T-helper 1 cell treated with Interleukin-12 subunit alpha and Interleukin-12 subunit beta and Interleukin-4 antibody, amounts not matched to agents 30 μg/mL and 1 μg/mL, for 36 hours (primary cell): Measurements from ENCODE around the gene CCDC167.
A peak's percentile ranks its signal among the peaks of the same experiment; 100 is the strongest.

Experiments
- H3K27ac Mint-ChIP-seq: one replicate; pipeline ENCODE4 v1.8.0; 2021; ENCODE audit warnings: mild to moderate bottlenecking, mixed read lengths
- H3K27me3 Mint-ChIP-seq: one replicate; pipeline ENCODE4 v1.8.0; 2021; ENCODE audit warnings: low read depth, mixed read lengths
- H3K36me3 Mint-ChIP-seq: one replicate; pipeline ENCODE4 v1.8.0; 2021; ENCODE audit warnings: low read depth, mixed read lengths
- H3K4me1 Mint-ChIP-seq: one replicate; pipeline ENCODE4 v1.8.0; 2021; ENCODE audit warnings: low read depth, mixed read lengths
- H3K4me3 Mint-ChIP-seq: one replicate; pipeline ENCODE4 v1.8.0; 2021; ENCODE audit warnings: mild to moderate bottlenecking, moderate library complexity, mixed read lengths
- H3K9me3 Mint-ChIP-seq: one replicate; pipeline ENCODE4 v1.8.0; 2021; ENCODE audit warnings: mixed read lengths

The CCDC167 gene

DNA sequence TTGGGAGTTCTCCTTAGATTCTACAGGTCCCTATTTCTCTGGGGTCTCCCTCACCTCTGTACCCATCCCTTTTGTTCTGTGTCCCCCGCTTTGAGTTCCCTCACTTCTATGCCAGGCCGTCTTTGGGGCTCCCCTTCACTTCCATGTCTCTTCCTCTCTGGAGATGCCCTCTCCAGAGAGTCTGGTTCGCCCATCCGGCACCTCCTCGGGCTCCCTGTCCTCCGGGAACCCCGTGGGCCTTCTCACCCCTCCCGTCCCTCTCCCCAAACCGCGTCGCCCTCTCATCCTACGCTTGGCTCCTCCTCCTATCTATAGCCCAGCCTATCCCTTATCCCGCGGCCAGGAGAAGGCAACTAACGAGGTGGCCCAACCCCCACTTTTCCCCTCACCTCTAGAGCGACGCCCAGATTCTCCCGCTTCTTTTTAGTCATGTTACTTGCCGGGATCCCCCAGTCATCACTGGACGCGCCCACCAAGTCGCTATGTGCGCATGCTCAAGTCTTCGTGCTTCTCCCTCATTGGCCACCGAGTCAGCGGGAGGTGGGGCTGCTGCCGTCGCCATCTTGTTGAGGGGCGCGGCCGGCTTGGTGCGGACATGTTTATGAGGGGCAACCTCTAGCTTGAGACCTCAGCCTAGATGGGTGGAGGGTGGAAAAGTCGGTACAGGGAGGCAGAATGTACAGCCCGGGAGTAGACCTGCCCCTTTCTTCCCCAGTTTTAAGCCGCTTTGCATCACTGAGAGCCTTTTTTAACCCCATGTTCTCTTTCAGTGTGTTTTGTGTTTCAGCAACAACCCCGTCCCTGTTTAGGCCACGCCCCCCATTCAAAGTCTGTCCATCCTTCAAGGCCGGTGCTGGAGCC, at the start of gene CCDC167:
TSS of gene CCDC167 (minus strand) at position 461 of the 861 bp plus-strand sequence. CDS start at position 431, 30 bp downstream.
- Mint-ChIP-seq H3K27ac (peak within 1 kb of the TSS; percentile 94), H3K9me3 (no peaks in the 10 kb centered on the region), H3K36me3 (peaks cover 5% of the 10 kb centered on the region), H3K27me3 (no peaks in the 10 kb centered on the region), H3K4me1 (peaks cover 47% of the 10 kb centered on the region), H3K4me3 (peak within 1 kb of the TSS; percentile 94)

DNA sequence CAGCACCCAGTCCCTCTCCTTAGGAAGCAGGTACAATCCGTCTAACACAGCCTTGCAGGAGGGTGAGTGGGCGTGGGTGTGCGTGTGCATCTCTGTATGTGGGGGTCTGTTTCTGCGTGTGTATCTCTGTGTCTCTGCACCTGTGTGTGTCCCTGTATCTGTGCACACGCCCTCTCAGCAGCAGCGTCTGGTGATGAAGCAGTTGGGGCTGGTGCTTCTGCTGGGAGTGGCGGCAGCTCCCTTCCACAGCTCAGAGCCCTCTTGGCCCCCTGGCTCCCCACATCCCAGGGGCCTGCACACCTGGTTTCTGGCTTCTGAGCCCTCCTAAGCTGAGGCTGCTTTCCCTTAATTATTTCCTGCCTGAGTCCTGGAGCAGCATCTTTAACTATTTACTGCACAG, 49.5 kb upstream of the CCDC167 start:
- no peaks in the 10 kb centered on the region for H3K27me3 Mint-ChIP-seq
- no peak overlapping the region for H3K4me3 Mint-ChIP-seq
- no peak overlapping the region for H3K27ac Mint-ChIP-seq
- H3K4me1 Mint-ChIP-seq, result peaks cover 12% of the 10 kb centered on the region
- no peaks in the 10 kb centered on the region for H3K9me3 Mint-ChIP-seq
- H3K36me3 Mint-ChIP-seq, result no peaks in the 10 kb centered on the region

DNA sequence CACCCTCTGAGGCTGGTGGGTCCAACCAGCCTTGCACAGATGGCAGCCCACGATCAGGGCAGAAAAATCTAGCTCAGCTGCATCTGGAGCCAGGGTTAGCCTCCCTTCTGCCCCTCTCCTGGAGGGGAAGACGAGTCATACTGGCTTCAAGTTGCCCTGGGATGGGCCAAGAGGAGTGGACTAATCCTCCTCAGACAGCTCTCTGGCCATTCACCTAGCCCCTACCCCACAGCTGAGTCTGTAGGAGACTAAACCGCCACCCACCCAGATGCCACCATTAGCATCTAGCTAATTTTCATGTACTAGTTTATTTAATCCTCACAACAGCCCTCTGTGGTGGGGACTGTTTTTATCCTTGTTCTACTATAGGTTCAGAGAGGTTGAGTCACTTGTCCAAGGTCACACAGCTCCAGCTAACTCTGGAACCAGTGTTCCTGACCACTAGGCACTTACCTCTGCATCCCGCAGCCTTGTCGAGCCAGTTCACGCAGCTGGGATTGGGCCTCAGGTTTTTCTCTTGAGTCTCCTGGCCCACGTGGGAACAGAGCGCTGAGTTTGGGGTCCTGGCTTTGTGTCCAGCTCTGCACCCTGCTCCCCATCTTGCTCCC, 48.5 kb upstream of the CCDC167 start:
- H3K27me3 Mint-ChIP-seq, result no peaks in the 10 kb centered on the region

DNA sequence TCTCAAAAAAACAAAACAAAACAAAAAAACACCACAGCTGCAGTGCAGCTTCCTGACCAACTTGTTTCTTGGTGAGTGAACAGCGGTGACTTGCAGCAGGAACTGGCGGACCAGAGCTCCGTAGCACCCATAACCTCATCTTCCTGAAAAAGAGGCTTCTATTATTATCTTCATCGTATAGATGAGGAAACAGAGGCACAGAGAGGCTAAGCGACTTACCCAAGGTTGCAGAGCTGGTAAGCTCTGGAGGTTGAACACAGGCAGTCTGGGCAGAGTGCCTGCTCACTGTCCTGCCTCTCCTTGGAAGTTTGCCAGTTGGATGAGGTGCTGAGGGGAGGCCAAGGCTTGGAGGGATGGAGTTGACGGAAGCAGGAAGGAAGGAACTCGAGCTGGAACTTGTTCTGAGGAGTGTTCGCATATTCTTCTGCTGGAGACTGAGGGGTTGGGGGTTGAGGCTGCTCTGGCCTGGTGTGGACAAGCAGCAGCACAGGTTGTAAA, 47.9 kb upstream of the CCDC167 start:
- Mint-ChIP-seq H3K27ac (peak overlapping the region; percentile 88), H3K9me3 (no peaks in the 10 kb centered on the region), H3K27me3 (no peaks in the 10 kb centered on the region), H3K4me1 (peaks cover 8% of the 10 kb centered on the region), H3K36me3 (no peaks in the 10 kb centered on the region), H3K4me3 (no peak overlapping the region)

More for the DNA sequence above, 48.5 kb upstream of the CCDC167 start:
- Mint-ChIP-seq H3K36me3 (no peaks in the 10 kb centered on the region), H3K9me3 (no peaks in the 10 kb centered on the region), H3K4me1 (peaks cover 8% of the 10 kb centered on the region), H3K4me3 (no peak overlapping the region), H3K27ac (no peak overlapping the region)

DNA sequence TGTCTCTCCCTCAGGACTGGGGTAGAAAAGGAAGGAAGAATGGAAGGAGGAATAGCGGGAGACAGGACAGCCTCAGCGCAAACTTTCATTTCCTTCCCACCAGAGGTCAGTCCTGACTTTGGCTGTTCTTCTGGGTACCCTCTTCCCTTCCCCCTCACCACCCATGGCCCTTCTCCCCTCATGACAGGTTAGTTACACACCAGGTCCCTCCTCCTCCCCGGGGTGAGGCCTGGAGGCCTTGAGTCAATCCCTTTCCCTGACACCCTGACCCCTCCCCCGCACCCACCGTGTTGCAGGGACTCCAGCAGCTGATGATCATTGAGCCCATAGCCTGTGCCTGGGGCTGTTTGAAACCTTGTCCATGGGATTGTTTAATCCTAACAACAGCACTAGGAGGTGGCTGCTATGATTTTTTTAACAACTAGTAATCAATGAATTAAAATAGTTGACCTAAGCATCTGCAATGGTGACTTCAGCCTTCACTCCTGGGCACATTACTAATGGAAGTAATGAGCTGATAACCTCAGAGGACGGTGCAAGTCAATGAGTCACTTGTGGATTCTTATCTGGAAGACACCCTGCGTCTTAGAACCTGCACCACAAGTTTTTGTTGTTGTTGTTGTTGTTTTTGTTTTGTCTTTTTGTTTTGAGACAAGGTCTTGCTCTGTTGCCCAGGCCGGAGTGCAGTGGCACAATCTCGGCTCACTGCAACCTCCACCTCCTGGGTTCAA, 46.6 kb upstream of the CCDC167 start:
- no peaks in the 10 kb centered on the region for H3K36me3 Mint-ChIP-seq
- H3K27ac Mint-ChIP-seq, result no peak overlapping the region
- H3K4me3 Mint-ChIP-seq, result no peak overlapping the region
- no peaks in the 10 kb centered on the region for H3K9me3 Mint-ChIP-seq
- peaks cover 8% of the 10 kb centered on the region for H3K4me1 Mint-ChIP-seq
- no peaks in the 10 kb centered on the region for H3K27me3 Mint-ChIP-seq

DNA sequence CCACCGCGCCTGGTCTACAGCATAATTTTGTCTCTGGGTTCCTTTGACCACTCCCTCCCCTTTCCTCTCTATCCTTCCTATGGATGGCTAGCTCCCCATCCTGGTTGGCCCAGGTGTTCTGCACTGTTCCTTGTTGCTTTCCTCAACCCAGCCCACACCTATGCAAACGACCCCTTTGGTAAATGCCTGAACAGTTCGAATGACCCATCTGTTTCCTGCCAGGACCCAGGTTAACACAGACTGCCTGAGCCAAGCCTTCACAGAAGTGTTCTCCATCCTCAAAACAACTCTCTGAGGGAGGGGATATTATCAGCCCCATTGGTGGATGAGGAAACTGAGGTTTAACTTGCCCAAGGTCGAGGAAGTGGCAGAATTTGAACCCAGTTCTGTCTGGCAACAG, 44.8 kb upstream of the CCDC167 start:
- H3K4me3 Mint-ChIP-seq, result no peak overlapping the region
- no peaks in the 10 kb centered on the region for H3K27me3 Mint-ChIP-seq
- H3K9me3 Mint-ChIP-seq, result no peaks in the 10 kb centered on the region
- peaks cover 8% of the 10 kb centered on the region for H3K4me1 Mint-ChIP-seq
- no peak overlapping the region for H3K27ac Mint-ChIP-seq
- no peaks in the 10 kb centered on the region for H3K36me3 Mint-ChIP-seq

DNA sequence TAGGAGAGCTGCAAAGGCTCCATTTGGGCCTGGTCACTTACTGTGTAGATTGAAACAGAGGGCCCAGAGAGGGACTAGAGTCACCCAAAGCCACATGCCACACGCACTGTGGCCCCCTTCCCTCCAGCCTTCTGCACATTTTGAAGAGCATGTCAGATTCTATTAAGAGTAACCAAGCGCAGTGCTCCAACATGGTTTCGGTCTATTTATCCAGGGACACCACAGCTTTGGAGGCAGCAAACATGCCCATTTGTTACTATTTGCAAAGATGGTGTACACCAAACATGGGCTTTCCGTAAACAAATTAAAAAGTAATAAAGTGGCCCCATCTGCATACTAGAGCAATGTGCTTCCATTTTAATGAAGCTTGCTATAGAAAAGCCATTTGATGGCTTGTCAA, 43.7 kb upstream of the CCDC167 start:
- H3K27me3 Mint-ChIP-seq, result no peaks in the 10 kb centered on the region
- H3K4me3 Mint-ChIP-seq, result no peak overlapping the region
- H3K36me3 Mint-ChIP-seq, result no peaks in the 10 kb centered on the region
- peaks cover 8% of the 10 kb centered on the region for H3K4me1 Mint-ChIP-seq
- H3K9me3 Mint-ChIP-seq, result no peaks in the 10 kb centered on the region
- H3K27ac Mint-ChIP-seq, result no peak overlapping the region

DNA sequence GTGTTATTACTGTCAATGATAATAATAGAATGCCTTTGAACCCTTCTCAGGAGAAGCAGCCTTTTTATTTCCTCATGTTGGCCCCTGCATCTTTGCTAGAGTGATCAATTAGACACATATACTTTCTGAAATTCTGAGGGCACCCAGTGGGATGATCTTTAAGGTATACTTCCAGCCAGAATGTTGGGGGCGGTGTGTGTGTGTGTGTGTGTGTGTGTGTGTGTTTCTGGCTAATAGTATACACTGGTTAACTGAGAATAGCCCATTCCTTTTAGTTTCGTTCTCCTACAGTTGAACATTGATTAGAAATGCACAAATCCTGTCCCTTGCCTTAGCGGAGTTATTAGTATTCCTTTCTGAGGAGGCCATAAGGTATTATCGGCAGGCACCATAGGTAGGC, 41.7 kb upstream of the CCDC167 start:
- H3K27ac Mint-ChIP-seq, result no peak overlapping the region
- peaks cover 3% of the 10 kb centered on the region for H3K4me1 Mint-ChIP-seq
- H3K9me3 Mint-ChIP-seq, result no peaks in the 10 kb centered on the region
- H3K36me3 Mint-ChIP-seq, result no peaks in the 10 kb centered on the region
- no peak overlapping the region for H3K4me3 Mint-ChIP-seq
- peaks cover 13% of the 10 kb centered on the region for H3K27me3 Mint-ChIP-seq

DNA sequence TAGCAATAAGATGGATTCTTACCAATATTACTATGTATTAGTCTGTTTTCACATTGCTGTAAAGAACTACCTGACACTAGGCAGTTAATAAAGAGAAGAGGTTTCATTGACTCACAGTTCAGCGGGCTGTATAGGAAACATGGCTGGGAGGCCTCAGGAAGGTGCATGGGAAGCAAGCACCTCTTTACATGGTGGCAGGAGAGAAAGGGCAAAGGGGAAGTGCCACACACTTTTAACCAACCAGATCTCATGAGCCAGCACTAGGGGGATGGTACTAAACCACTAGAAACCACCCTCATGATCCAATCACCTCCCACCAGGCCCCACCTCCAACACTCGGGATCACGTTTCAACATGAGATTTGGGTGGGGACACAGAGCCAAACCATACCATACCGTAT, 40.7 kb upstream of the CCDC167 start:
- Mint-ChIP-seq H3K36me3 (no peaks in the 10 kb centered on the region), H3K9me3 (no peaks in the 10 kb centered on the region), H3K27ac (no peak overlapping the region), H3K4me3 (no peak overlapping the region), H3K27me3 (peaks cover 21% of the 10 kb centered on the region), H3K4me1 (peaks cover 3% of the 10 kb centered on the region)

DNA sequence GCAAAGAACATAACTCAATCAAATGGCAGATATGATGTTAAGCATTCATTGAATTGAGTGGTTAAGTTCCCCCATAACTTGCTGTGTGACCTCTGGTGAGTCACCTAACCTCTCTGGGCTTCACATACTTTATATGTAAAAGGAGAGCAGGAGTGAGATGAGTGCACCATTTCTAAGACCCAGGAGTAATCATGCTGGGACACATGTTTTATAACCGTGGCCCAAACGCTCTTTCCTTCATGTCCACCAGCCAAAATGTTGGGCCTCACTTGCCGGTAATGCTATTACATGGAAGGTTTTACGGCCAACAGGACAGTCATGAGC, 40.3 kb upstream of the CCDC167 start:
- Mint-ChIP-seq H3K27ac (no peak overlapping the region), H3K4me1 (peaks cover 4% of the 10 kb centered on the region), H3K27me3 (peaks cover 25% of the 10 kb centered on the region)

DNA sequence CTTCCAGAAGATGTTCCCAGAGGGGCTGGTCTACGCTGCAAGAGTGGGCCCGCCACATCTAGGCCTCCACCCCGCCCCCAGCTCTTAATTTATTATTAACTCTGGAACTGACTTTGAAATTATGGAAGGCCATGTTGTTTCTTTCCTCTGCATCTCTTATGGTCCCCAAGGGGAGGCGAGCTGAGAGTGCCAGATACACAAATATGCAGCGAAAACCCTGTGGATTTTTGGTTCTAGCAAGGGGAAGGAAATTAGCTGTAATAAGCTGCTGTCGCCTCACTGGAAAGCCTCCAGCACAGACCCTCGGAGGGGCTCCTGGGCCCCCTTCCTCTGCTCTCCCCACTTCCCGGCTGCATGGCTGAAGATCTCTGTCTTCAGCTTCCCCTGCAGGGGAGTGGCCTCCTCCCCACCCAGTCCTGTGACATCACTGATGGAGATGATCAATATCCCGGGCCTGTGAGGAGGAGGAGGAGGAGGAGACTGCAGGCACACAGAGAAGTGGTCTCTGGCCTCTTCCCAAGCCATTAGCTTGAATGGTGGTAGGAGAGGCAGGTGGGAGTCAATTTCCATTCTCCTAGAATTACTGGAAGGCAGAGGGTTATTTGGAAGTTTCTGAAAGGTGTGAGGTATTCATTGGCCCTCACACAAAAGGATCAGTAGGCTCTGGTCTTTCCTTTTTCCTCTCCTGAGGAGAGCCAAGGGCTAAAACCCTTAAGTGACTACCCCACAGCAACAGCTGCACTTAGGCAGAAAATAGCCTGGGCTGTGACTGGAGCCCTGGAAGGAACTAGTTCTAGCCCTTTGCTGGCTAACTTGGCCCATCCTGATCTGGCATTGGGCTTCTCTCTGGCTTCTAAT, 39.7 kb upstream of the CCDC167 start:
- H3K27me3 Mint-ChIP-seq, result peaks cover 31% of the 10 kb centered on the region
- no peak overlapping the region for H3K27ac Mint-ChIP-seq
- no peak overlapping the region for H3K4me3 Mint-ChIP-seq
- H3K9me3 Mint-ChIP-seq, result no peaks in the 10 kb centered on the region
- H3K4me1 Mint-ChIP-seq, result peaks cover 4% of the 10 kb centered on the region
- no peaks in the 10 kb centered on the region for H3K36me3 Mint-ChIP-seq

More for the DNA sequence above, 40.3 kb upstream of the CCDC167 start:
- no peaks in the 10 kb centered on the region for H3K9me3 Mint-ChIP-seq
- no peak overlapping the region for H3K4me3 Mint-ChIP-seq
- H3K36me3 Mint-ChIP-seq, result no peaks in the 10 kb centered on the region

DNA sequence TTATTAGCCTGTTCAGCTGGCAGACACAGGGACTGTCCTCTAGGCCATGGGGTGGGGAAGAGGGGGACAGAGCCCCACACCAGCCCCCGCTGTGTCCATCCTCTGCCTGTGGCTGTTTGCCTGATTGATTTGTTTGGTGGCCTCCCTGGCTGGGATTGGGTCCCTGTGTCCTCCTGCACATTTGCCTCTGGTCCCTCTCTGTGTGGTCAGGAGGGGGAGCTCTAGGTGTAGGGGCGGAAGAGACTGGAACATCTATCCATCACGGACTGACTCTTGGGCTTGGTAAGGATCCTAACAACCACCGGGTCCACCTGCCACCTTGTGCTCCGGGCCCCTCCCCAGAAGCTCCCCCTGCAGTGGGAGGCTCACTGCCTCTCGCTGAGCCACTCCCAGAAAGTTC, 38.4 kb upstream of the CCDC167 start:
- Mint-ChIP-seq H3K27me3 (peaks cover 43% of the 10 kb centered on the region), H3K9me3 (no peaks in the 10 kb centered on the region), H3K4me3 (no peak overlapping the region), H3K27ac (no peak overlapping the region), H3K4me1 (peaks cover 3% of the 10 kb centered on the region), H3K36me3 (no peaks in the 10 kb centered on the region)

DNA sequence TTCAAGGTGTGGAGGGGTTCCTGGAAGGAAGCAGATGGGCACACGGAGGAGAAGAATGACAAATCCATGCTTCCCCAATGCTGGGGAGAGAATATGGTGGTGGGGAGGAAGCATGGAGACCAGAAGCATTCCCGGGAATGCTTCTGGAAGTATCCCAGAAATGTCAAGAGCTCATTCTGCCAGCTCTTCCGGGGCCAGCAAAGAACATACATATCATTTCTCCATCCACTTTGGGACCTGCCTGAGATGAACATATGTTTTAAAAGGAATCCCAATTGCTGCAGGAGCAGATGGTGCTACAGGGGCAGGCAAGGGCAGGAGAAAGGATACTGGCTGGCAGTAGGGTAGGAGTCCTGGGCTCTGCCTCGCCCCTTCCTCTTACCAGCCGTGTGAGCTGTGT, 37.9 kb upstream of the CCDC167 start:
- Mint-ChIP-seq H3K27ac (no peak overlapping the region), H3K4me1 (peaks cover 3% of the 10 kb centered on the region), H3K27me3 (peaks cover 48% of the 10 kb centered on the region), H3K9me3 (no peaks in the 10 kb centered on the region), H3K36me3 (no peaks in the 10 kb centered on the region), H3K4me3 (no peak overlapping the region)
